ENCODE measurements around the gene COL27A1. TPM values are rescaled to one million over a fixed set of nuclear protein-coding genes. Genes with fewer than 3 reads are reported as not detected.

Gene COL27A1
- total RNA-seq, 2 experiments from 2014 or later = 0.87 to 1.2 TPM

DNA sequence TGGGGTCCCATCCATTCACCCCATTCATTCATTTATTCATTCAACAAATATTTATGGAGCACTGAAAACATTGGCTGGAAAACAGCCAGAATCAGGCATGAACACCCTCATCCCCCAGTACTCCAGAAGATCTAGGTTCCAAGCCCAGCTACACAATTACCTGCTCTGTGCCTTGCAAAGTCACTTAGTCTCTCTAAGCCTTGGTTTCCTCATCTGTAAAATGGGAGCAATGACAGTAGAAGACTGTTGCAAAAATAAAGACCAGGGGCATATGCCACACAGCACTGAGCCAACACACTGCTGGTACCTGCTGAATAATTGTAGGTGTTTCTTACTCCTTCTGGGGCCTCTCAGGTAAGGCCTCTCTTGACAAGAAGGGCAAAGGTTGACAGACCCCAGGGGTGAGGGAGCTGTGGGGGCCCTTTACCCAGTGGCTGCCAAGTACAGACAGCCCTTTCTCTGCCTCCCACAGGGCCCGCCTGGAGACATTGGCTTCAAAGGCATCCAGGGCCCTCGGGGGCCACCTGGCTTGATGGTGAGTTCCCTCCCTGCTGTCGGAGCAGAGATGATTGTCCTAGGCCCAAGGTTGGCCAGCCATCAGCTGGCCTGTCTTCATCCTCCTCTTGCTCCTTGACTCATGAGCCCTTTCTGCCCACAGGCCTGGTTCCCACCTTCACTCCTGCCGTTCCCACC is 145.0 kb downstream of the COL27A1 start:
- Histone ChIP-seq H3K27ac (ENCODE audit: low read depth in 1 of 2, low read length in 2 of 2) (no peak overlapping the region), H3K27me3 (ENCODE audit: control insufficient read depth in 1 of 2, insufficient read depth in 2 of 2, low read length in 2 of 2) (no peaks in the 10 kb centered on the region), H3K36me3 (ENCODE audit: insufficient read depth, low read length) (no peaks in the 10 kb centered on the region), H3K4me3 (ENCODE audit: low read length) (no peak overlapping the region), H3K9me3 (ENCODE audit: control insufficient read depth in 1 of 2, insufficient read depth in 1 of 2, low read length in 2 of 2) (peaks cover 5 to 15% of the 10 kb centered on the region in 2 experiments), H3K4me1 (ENCODE audit: insufficient read depth, low read length) (no peaks in the 10 kb centered on the region)
- H3K27ac Mint-ChIP-seq = no peak overlapping the region
- H3K4me1 Mint-ChIP-seq (ENCODE audit: low read depth) = no peaks in the 10 kb centered on the region
- H3K9me3 Mint-ChIP-seq = peaks cover 3% of the 10 kb centered on the region
- TF ChIP-seq, protein P1, sequence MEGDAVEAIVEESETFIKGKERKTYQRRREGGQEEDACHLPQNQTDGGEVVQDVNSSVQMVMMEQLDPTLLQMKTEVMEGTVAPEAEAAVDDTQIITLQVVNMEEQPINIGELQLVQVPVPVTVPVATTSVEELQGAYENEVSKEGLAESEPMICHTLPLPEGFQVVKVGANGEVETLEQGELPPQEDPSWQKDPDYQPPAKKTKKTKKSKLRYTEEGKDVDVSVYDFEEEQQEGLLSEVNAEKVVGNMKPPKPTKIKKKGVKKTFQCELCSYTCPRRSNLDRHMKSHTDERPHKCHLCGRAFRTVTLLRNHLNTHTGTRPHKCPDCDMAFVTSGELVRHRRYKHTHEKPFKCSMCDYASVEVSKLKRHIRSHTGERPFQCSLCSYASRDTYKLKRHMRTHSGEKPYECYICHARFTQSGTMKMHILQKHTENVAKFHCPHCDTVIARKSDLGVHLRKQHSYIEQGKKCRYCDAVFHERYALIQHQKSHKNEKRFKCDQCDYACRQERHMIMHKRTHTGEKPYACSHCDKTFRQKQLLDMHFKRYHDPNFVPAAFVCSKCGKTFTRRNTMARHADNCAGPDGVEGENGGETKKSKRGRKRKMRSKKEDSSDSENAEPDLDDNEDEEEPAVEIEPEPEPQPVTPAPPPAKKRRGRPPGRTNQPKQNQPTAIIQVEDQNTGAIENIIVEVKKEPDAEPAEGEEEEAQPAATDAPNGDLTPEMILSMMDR (IDR thresholded peaks at IDR 0.05) = no peak
- intact Hi-C loops (cut with DNase I, micrococcal nuclease) = no loop called here
- no peak for DNase-seq
- no peak overlapping the region for H3K4me3 Mint-ChIP-seq
- POLR2A ChIA-PET = no interaction called here
- CTCF ChIA-PET = no interaction called here
- no peak for ATAC-seq (ENCODE audit: poor library complexity)
- H3K36me3 Mint-ChIP-seq (ENCODE audit: low read depth) = no peaks in the 10 kb centered on the region
- no peaks in the 10 kb centered on the region for H3K27me3 Mint-ChIP-seq

DNA sequence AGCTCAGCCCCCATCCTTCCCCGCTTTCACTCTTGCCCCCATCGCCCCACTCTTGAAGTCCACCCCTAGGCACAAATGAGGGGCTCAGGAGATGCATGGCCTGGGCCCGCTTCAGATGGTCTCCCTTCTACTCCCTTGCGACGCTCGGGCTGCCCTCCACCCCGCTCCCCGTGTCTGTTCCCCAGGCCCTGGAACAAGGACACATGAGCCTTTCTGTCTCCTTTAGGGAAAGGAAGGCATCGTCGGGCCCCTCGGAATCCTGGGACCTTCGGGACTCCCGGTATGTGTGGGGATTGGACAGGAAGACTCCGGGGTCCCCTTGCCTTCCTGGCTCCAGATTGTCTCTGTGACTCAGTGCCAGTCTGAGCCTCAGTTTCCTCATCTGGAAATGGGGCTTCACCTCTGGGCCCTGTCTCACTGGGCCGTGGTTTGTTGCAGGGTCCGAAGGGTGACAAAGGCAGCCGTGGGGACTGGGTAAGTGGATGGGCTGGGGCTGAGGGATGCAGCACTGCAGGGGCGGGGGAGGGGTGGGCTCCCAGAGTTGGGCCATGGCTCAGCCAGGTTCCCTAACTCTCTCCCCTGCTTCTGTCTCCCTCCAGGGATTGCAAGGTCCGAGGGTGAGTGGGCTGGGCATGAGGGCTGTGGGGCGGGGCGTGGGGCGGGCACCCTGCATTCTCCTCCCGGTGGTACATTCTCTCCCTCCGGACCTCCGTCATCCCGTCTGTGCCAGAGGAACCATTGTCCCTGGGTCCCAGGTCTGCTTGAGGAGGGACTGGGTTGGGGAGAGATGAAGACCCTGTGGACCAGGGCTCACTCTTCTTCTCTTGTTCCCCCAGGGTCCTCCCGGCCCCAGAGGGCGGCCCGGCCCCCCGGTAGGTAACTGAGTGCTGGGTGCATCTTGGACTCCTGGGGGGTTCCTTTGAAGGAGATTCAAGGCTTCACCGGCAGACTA is 145.8 kb downstream of the COL27A1 start:
- Mint-ChIP-seq H3K27me3 (no peaks in the 10 kb centered on the region), H3K4me3 (no peak overlapping the region), H3K36me3 (ENCODE audit: low read depth) (no peaks in the 10 kb centered on the region), H3K27ac (no peak overlapping the region), H3K4me1 (ENCODE audit: low read depth) (peaks cover 4% of the 10 kb centered on the region), H3K9me3 (peaks cover under 1% of the 10 kb centered on the region)
- ChIA-PET CTCF (no interaction called here), POLR2A (no interaction called here)
- Histone ChIP-seq H3K27ac (ENCODE audit: low read depth in 1 of 2, low read length in 2 of 2) (no peak overlapping the region), H3K36me3 (ENCODE audit: insufficient read depth, low read length) (no peaks in the 10 kb centered on the region), H3K4me1 (ENCODE audit: insufficient read depth, low read length) (peaks cover 6% of the 10 kb centered on the region), H3K27me3 (ENCODE audit: control insufficient read depth in 1 of 2, insufficient read depth in 2 of 2, low read length in 2 of 2) (no peaks in the 10 kb centered on the region), H3K9me3 (ENCODE audit: control insufficient read depth in 1 of 2, insufficient read depth in 1 of 2, low read length in 2 of 2) (peaks cover 0 to 7% of the 10 kb centered on the region in 2 experiments), H3K4me3 (ENCODE audit: low read length) (no peak overlapping the region)
- ATAC-seq (ENCODE audit: poor library complexity) = no peak
- intact Hi-C loops (cut with DNase I, micrococcal nuclease) = no loop called here
- peak in 1 of 14 experiments; percentile 16 for DNase-seq
- TF ChIP-seq, protein P1 (IDR thresholded peaks at IDR 0.05) = no peak

DNA sequence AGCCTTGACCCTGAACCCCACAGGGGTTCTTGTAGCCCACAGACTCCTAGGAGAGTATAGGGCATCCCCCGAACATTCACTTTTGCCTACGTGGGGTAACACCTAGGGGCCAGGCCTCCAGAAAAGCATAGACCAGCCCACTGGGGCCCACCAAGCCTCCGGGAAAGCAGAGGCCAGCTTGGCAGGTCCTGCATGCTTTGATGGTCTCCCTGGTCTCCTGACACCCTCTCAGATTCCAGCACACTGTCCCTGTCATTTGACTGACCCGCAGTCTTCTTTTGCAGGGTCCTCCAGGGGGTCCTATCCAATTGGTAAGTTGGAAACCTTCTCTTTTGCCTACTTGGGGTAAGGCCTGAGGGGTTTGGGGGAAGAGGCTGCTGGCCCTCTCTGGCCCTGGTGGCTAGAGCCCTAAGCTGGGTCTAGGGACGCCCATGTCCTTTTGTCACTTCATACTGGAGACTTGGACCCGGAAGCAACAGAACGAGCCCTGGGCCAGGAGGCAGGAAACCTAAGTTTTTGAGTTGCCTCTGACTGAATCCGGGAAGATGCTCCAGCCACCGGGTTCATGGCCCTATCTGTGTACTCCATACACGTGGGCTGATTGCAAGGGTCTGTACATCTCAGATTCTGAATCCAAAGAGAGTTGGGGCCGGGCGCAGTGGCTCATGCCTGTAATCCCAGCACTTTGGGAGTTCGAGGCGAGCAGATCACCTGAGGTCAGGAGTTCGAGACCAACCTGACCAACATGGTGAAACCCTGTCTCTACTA is 146.6 kb downstream of the COL27A1 start:
- H3K27me3 ChIP-seq (ENCODE audit: control insufficient read depth in 1 of 2, insufficient read depth in 2 of 2, low read length in 2 of 2) = no peaks in the 10 kb centered on the region
- DNase-seq (no peak), ATAC-seq (ENCODE audit: poor library complexity) (no peak)
- no peaks in the 10 kb centered on the region for H3K36me3 Mint-ChIP-seq (ENCODE audit: low read depth)
- no peak overlapping the region for H3K4me3 ChIP-seq (ENCODE audit: low read length)
- no peak overlapping the region for H3K4me3 Mint-ChIP-seq
- ChIA-PET POLR2A (no interaction called here), CTCF (no interaction called here)
- TF ChIP-seq, protein P1 (IDR thresholded peaks at IDR 0.05) = no peak
- H3K9me3 Mint-ChIP-seq = no peaks in the 10 kb centered on the region
- no peaks in the 10 kb centered on the region for H3K36me3 ChIP-seq (ENCODE audit: insufficient read depth, low read length)
- intact Hi-C loops (cut with DNase I, micrococcal nuclease) = no loop called here
- H3K27me3 Mint-ChIP-seq = no peaks in the 10 kb centered on the region
- H3K4me1 ChIP-seq (ENCODE audit: insufficient read depth, low read length) = peaks cover 6% of the 10 kb centered on the region
- H3K27ac ChIP-seq (ENCODE audit: low read depth in 1 of 2, low read length in 2 of 2) = no peak overlapping the region
- H3K4me1 Mint-ChIP-seq (ENCODE audit: low read depth) = peaks cover 4% of the 10 kb centered on the region
- no peak overlapping the region for H3K27ac Mint-ChIP-seq
- no peaks in the 10 kb centered on the region for H3K9me3 ChIP-seq (ENCODE audit: control insufficient read depth in 1 of 2, insufficient read depth in 1 of 2, low read length in 2 of 2)
